Activated B cell treated with CpG ODN at 0.5 μM for 24 hours (primary cell): ENCODE results near the gene ADI1. TPM values are rescaled to one million over a fixed set of nuclear protein-coding genes. Genes with fewer than 3 reads are reported as not detected.

Source experiments
- ATAC-seq: fragments of 200-7000 bp; cut with Tn5 transposase; one replicate; pipeline ENCODE4 v1.10.0; 2021; ENCODE audit warnings: low read depth, mild to moderate bottlenecking, moderate library complexity
- CTCF ChIA-PET: fragments of 350-600 bp; sonication (Branson Sonifier 250); formaldehyde crosslinking; loops from one replicate; lab custom pipeline; 2021; ENCODE audit warnings: antibody characterized with exemption; lab: Charles Lee
- POLR2A ChIA-PET: fragments of 350-600 bp; sonication (Branson Sonifier 250); formaldehyde crosslinking; loops from one replicate; lab custom pipeline; 2021; ENCODE audit warnings: antibody characterized with exemption; lab: Charles Lee
- DNase-seq: peaks from one replicate; pipeline ENCODE4 v3.0.0; 2022
- H3K27ac Mint-ChIP-seq: one replicate; pipeline ENCODE4 v1.8.0; 2020; ENCODE audit warnings: mixed read lengths
- H3K27me3 Mint-ChIP-seq: one replicate; pipeline ENCODE4 v1.8.0; 2021; ENCODE audit warnings: mixed read lengths
- H3K36me3 Mint-ChIP-seq: one replicate; pipeline ENCODE4 v1.8.0; 2021; ENCODE audit warnings: low read depth, mixed read lengths
- H3K4me1 Mint-ChIP-seq: one replicate; pipeline ENCODE4 v1.8.0; 2021; ENCODE audit warnings: mixed read lengths
- H3K4me3 Mint-ChIP-seq: one replicate; pipeline ENCODE4 v1.8.0; 2020; ENCODE audit warnings: mild to moderate bottlenecking, mixed read lengths
- H3K9me3 Mint-ChIP-seq: one replicate; pipeline ENCODE4 v1.8.0; 2020; ENCODE audit warnings: mixed read lengths
- CTCF ChIP-seq: fragments of 200-600 bp; IDR thresholded peaks from one replicate; pipeline ENCODE4 v1.8.0; 2022; ENCODE audit warnings: antibody characterized with exemption, mild to moderate bottlenecking
- intact Hi-C: fragments of 100-400 bp; cut with micrococcal nuclease; formaldehyde crosslinking; loops from one replicate; pipeline ENCODE4 v1.15.1; 2024
- total RNA-seq: library from RNA; stranded (reverse); gene quantifications from 2 replicates; pipeline ENCODE4 v1.2.3, GENCODE V29; 2022

The ADI1 gene
- total RNA-seq, 1 donor from 2014 or later, result 20.5 TPM

DNA sequence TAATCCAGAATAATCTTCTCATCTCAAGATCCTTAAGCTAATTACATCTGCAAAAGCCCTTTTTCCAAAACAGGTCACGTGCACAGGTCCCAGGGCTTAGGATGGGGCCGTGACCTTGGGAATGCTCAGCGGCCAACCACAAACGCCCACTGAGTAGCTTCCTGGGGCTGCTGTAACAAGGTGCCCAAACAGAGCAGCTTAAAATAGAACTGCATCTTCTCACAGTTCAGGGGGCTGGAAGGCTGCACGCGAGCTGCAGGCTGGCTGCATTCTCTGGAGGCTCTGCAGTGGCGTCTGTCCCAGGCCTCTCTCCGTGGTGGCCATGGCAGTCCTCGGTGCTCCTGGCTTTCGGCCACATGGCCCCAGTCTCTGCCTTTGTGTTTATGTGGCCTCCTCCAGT lies 31.9 kb downstream of the ADI1 start:
- DNase-seq (no peak), ATAC-seq (no peak)
- Mint-ChIP-seq H3K27ac (no peak overlapping the region), H3K9me3 (no peaks in the 10 kb centered on the region), H3K27me3 (no peaks in the 10 kb centered on the region), H3K4me1 (no peaks in the 10 kb centered on the region), H3K4me3 (no peak overlapping the region), H3K36me3 (peaks cover 30% of the 10 kb centered on the region)
- no peak for TF ChIP-seq CTCF
- CTCF ChIA-PET, result interaction anchor here (0.6 kb wide), 1 partner anchor 369 kb away, joined by 3 read pairs; no protein-coding TSS in a partner anchor
- intact Hi-C loops, result no loop called here
- POLR2A ChIA-PET, result no interaction called here

DNA sequence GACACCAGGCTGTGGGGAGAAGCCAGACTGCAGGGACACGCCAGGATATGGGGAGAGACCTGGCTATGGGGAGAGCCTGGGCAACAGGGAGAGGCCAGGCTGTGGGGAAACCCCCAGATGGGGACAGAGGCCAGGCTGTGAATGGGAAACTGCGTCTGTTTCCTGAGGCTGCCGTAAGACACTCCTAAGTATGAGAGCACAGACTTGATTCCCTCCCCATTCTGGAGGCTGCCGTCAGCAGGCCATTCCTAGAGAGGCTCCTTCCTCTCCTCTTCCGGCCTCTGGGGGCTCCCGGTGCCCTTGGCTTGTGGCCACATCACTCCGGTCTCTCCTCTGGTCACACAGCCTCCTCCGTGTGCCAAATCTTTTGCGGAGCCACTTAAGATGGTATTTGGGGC lies 32.3 kb downstream of the ADI1 start:
- intact Hi-C loops, result no loop called here
- ChIA-PET CTCF (no interaction called here), POLR2A (no interaction called here)
- Mint-ChIP-seq H3K4me3 (no peak overlapping the region), H3K27ac (no peak overlapping the region), H3K9me3 (no peaks in the 10 kb centered on the region), H3K4me1 (no peaks in the 10 kb centered on the region), H3K27me3 (no peaks in the 10 kb centered on the region), H3K36me3 (peaks cover 31% of the 10 kb centered on the region)
- DNase-seq (no peak), ATAC-seq (no peak)
- no peak for TF ChIP-seq CTCF

GRCh38 chr2:3486047-3487027 lies 33.0 kb downstream of the ADI1 start:
- no peak for ATAC-seq
- Mint-ChIP-seq H3K4me1 (no peaks in the 10 kb centered on the region), H3K4me3 (no peak overlapping the region), H3K9me3 (no peaks in the 10 kb centered on the region), H3K36me3 (peaks cover 34% of the 10 kb centered on the region), H3K27ac (no peak overlapping the region), H3K27me3 (no peaks in the 10 kb centered on the region)
- TF ChIP-seq CTCF, result no peak
- POLR2A ChIA-PET, result no interaction called here
- CTCF ChIA-PET, result no interaction called here
- no peak for DNase-seq
- intact Hi-C loops, result no loop called here

DNA sequence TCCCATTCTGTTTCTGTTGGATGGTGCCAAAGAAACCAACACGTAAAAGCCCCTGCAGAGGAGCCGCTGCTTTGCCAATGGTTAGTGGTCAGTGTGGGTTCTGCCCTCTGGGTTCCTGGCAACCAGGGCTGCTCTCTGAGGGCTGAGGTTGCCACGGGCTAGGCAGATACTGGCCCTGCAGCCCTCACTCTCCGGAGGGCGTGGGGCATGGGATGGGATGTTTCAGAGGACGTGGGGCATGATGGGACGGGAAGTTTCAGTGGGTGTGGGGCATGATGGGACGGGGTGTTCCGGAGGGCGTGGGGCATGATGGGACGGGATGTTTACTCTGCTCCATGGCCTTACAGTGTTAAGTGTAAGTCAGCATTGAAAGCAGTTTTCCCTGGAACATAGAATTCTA lies 34.2 kb downstream of the ADI1 start:
- no peak for TF ChIP-seq CTCF
- no peak overlapping the region for H3K4me3 Mint-ChIP-seq
- peaks cover 5% of the 10 kb centered on the region for H3K4me1 Mint-ChIP-seq

More for the DNA sequence above, 34.2 kb downstream of the ADI1 start:
- ChIA-PET CTCF (no interaction called here), POLR2A (no interaction called here)
- H3K9me3 Mint-ChIP-seq, result no peaks in the 10 kb centered on the region
- H3K36me3 Mint-ChIP-seq, result peaks cover 38% of the 10 kb centered on the region
- intact Hi-C loops, result no loop called here
- ATAC-seq (no peak), DNase-seq (no peak)
- no peaks in the 10 kb centered on the region for H3K27me3 Mint-ChIP-seq
- no peak overlapping the region for H3K27ac Mint-ChIP-seq
